ENCODE measurements around the gene PAN2.
A peak's percentile ranks its signal among the peaks of the same experiment; 100 is the strongest.
"Not testable (repeated sequence)": the region's sequence is repeated elsewhere in the genome, so short reads cannot be mapped to it uniquely, and the experiment has no call there.

Gene PAN2

GRCh38 chr12:56358836-56359532 lies 25.2 kb upstream of the PAN2 start:
- peak in 2 of 3 donors; percentile 46 to 58 for DNase-seq
- Histone ChIP-seq H3K27ac (ENCODE audit: insufficient read depth in 1 of 2, low read depth in 1 of 2, low read length in 2 of 2, poor library complexity in 1 of 2, severe bottlenecking in 2 of 2) (peak overlapping the region; percentile 64 to 88), H3K4me1 (ENCODE audit: control extremely low read depth in 1 of 4, control insufficient read depth in 4 of 4, insufficient read depth in 4 of 4, low read length in 3 of 4) (peaks cover 14 to 19% (median 16%) of the 10 kb centered on the region in 4 experiments), H3K4me3 (ENCODE audit: control insufficient read depth in 1 of 7, extremely low read depth in 1 of 7, insufficient read depth in 4 of 7, low read depth in 2 of 7, low read length in 6 of 7) (peak overlapping the region in 6 of 7 experiments; percentile 89 to 99 (median 98)), H3K36me3 (ENCODE audit: control insufficient read depth in 4 of 4, insufficient read depth in 4 of 4, low read length in 3 of 4) (peaks cover 13 to 25% (median 20%) of the 10 kb centered on the region in 4 experiments), H3K9me3 (ENCODE audit: control extremely low read depth in 1 of 5, control insufficient read depth in 4 of 5, insufficient read depth in 2 of 5, low read depth in 1 of 5, low read length in 4 of 5) (no peaks in the 10 kb centered on the region), H3K27me3 (replicated peaks in 2 of 5; ENCODE audit: control insufficient read depth in 4 of 5, insufficient read depth in 5 of 5, low read length in 4 of 5) (no peaks in the 10 kb centered on the region)
- ChIA-PET POLR2A (interaction anchor here (1.2 to 1.4 kb wide), 4 partner anchors 12 to 43 kb away, joined by 3 to 9 read pairs (median 7); partner anchors contain the start of gene CNPY2), CTCF (interaction anchor here (1.7 to 2.8 kb wide), 5 partner anchors 14 to 106 kb away, joined by 5 to 9 read pairs (median 7); partner anchors contain the start of genes CNPY2 and PAN2)
- WGBS (ENCODE audit: insufficient coverage) = 0% methylated on average over 1 of the region's 1 CpG

GRCh38 chr12:56351325-56351724 lies 17.5 kb upstream of the PAN2 start:
- no peaks in the 10 kb centered on the region for H3K4me1 ChIP-seq (ENCODE audit: control extremely low read depth in 1 of 4, control insufficient read depth in 4 of 4, insufficient read depth in 4 of 4, low read length in 3 of 4)
- no peaks in the 10 kb centered on the region for H3K9me3 ChIP-seq (ENCODE audit: control extremely low read depth in 1 of 5, control insufficient read depth in 4 of 5, insufficient read depth in 2 of 5, low read depth in 1 of 5, low read length in 4 of 5)
- peaks cover 35 to 91% (median 62%) of the 10 kb centered on the region in 4 experiments for H3K36me3 ChIP-seq (ENCODE audit: control insufficient read depth in 4 of 4, insufficient read depth in 4 of 4, low read length in 3 of 4)
- ChIA-PET POLR2A (no interaction called here), CTCF (interaction anchor here (0.6 to 0.9 kb wide), 3 partner anchors 8 to 93 kb away, joined by 3 read pairs; partner anchors contain the start of gene ANKRD52)
- no peak overlapping the region for H3K4me3 ChIP-seq (ENCODE audit: control insufficient read depth in 1 of 7, extremely low read depth in 1 of 7, insufficient read depth in 4 of 7, low read depth in 2 of 7, low read length in 6 of 7)
- DNase-seq = no peak
- WGBS (ENCODE audit: insufficient coverage) = no CpG with 5 or more reads among the region's 2 CpGs
- H3K27me3 ChIP-seq (replicated peaks in 2 of 5; ENCODE audit: control insufficient read depth in 4 of 5, insufficient read depth in 5 of 5, low read length in 4 of 5) = no peaks in the 10 kb centered on the region
- no peak overlapping the region for H3K27ac ChIP-seq (ENCODE audit: insufficient read depth in 1 of 2, low read depth in 1 of 2, low read length in 2 of 2, poor library complexity in 1 of 2, severe bottlenecking in 2 of 2)

- ChIA-PET CTCF (interaction anchor here (0.6 to 0.9 kb wide), 2 partner anchors 11 to 92 kb away, joined by 3 read pairs; partner anchors contain the start of gene ANKRD52), POLR2A (no interaction called here)
- no peak overlapping the region for H3K27ac ChIP-seq (ENCODE audit: insufficient read depth in 1 of 2, low read depth in 1 of 2, low read length in 2 of 2, poor library complexity in 1 of 2, severe bottlenecking in 2 of 2)
- no peaks in the 10 kb centered on the region for H3K27me3 ChIP-seq (replicated peaks in 2 of 5; ENCODE audit: control insufficient read depth in 4 of 5, insufficient read depth in 5 of 5, low read length in 4 of 5)
- no peaks in the 10 kb centered on the region for H3K9me3 ChIP-seq (ENCODE audit: control extremely low read depth in 1 of 5, control insufficient read depth in 4 of 5, insufficient read depth in 2 of 5, low read depth in 1 of 5, low read length in 4 of 5)
- WGBS (ENCODE audit: insufficient coverage) = 93% methylated on average over 2 of the region's 2 CpGs
- peaks cover 39 to 90% (median 62%) of the 10 kb centered on the region in 4 experiments for H3K36me3 ChIP-seq (ENCODE audit: control insufficient read depth in 4 of 4, insufficient read depth in 4 of 4, low read length in 3 of 4)
- no peaks in the 10 kb centered on the region for H3K4me1 ChIP-seq (ENCODE audit: control extremely low read depth in 1 of 4, control insufficient read depth in 4 of 4, insufficient read depth in 4 of 4, low read length in 3 of 4)
- DNase-seq = no peak
- no peak overlapping the region for H3K4me3 ChIP-seq (ENCODE audit: control insufficient read depth in 1 of 7, extremely low read depth in 1 of 7, insufficient read depth in 4 of 7, low read depth in 2 of 7, low read length in 6 of 7)
Observed at GRCh38 chr12:56350662-56351061, 16.9 kb upstream of the PAN2 start.

- Histone ChIP-seq H3K36me3 (ENCODE audit: control insufficient read depth in 4 of 4, insufficient read depth in 4 of 4, low read length in 3 of 4) (peaks cover 34 to 87% (median 58%) of the 10 kb centered on the region in 4 experiments), H3K27ac (ENCODE audit: insufficient read depth in 1 of 2, low read depth in 1 of 2, low read length in 2 of 2, poor library complexity in 1 of 2, severe bottlenecking in 2 of 2) (no peak overlapping the region), H3K9me3 (ENCODE audit: control extremely low read depth in 1 of 5, control insufficient read depth in 4 of 5, insufficient read depth in 2 of 5, low read depth in 1 of 5, low read length in 4 of 5) (no peaks in the 10 kb centered on the region), H3K4me1 (ENCODE audit: control extremely low read depth in 1 of 4, control insufficient read depth in 4 of 4, insufficient read depth in 4 of 4, low read length in 3 of 4) (no peaks in the 10 kb centered on the region), H3K4me3 (ENCODE audit: control insufficient read depth in 1 of 7, extremely low read depth in 1 of 7, insufficient read depth in 4 of 7, low read depth in 2 of 7, low read length in 6 of 7) (no peak overlapping the region), H3K27me3 (replicated peaks in 2 of 5; ENCODE audit: control insufficient read depth in 4 of 5, insufficient read depth in 5 of 5, low read length in 4 of 5) (no peaks in the 10 kb centered on the region)
- 100% methylated on average over 2 of the region's 5 CpGs for WGBS (ENCODE audit: insufficient coverage)
- DNase-seq = no peak
- ChIA-PET POLR2A (no interaction called here), CTCF (interaction anchor here (0.9 to 2.4 kb wide), 4 partner anchors 11 to 115 kb away, joined by 3 to 5 read pairs (median 5); partner anchors contain the start of genes IL23A and STAT2)
Observed at GRCh38 chr12:56348776-56349175, 15.0 kb upstream of the PAN2 start.

GRCh38 chr12:56347255-56347654 lies 13.5 kb upstream of the PAN2 start:
- CTCF ChIA-PET = interaction anchor here (1.1 to 2.4 kb wide), 3 partner anchors 11 to 56 kb away, joined by 3 to 5 read pairs (median 5); no protein-coding TSS in a partner anchor
- not testable (repeated sequence) for H3K9me3 ChIP-seq (ENCODE audit: control extremely low read depth in 1 of 5, control insufficient read depth in 4 of 5, insufficient read depth in 2 of 5, low read depth in 1 of 5, low read length in 4 of 5); H3K4me1 ChIP-seq (ENCODE audit: control extremely low read depth in 1 of 4, control insufficient read depth in 4 of 4, insufficient read depth in 4 of 4, low read length in 3 of 4); H3K27me3 ChIP-seq (replicated peaks in 2 of 5; ENCODE audit: control insufficient read depth in 4 of 5, insufficient read depth in 5 of 5, low read length in 4 of 5); DNase-seq; H3K27ac ChIP-seq (ENCODE audit: insufficient read depth in 1 of 2, low read depth in 1 of 2, low read length in 2 of 2, poor library complexity in 1 of 2, severe bottlenecking in 2 of 2); H3K4me3 ChIP-seq (ENCODE audit: control insufficient read depth in 1 of 7, extremely low read depth in 1 of 7, insufficient read depth in 4 of 7, low read depth in 2 of 7, low read length in 6 of 7)
- 96% methylated on average over 7 of the region's 9 CpGs for WGBS (ENCODE audit: insufficient coverage)
- POLR2A ChIA-PET = interaction anchor here (1.0 kb wide), 1 partner anchor 13 kb away, joined by 6 read pairs; the partner anchor contains the start of gene STAT2
- peaks cover 41 to 87% (median 63%) of the 10 kb centered on the region in 4 experiments for H3K36me3 ChIP-seq (ENCODE audit: control insufficient read depth in 4 of 4, insufficient read depth in 4 of 4, low read length in 3 of 4)

- peaks cover 41 to 83% (median 61%) of the 10 kb centered on the region in 4 experiments for H3K36me3 ChIP-seq (ENCODE audit: control insufficient read depth in 4 of 4, insufficient read depth in 4 of 4, low read length in 3 of 4)
- WGBS (ENCODE audit: insufficient coverage) = 96% methylated on average over 7 of the region's 7 CpGs
- CTCF ChIA-PET = interaction anchor here (1.1 to 1.4 kb wide), 3 partner anchors 11 to 55 kb away, joined by 3 to 5 read pairs (median 3); no protein-coding TSS in a partner anchor
- POLR2A ChIA-PET = interaction anchor here (0.6 to 1.0 kb wide), 2 partner anchors 13 to 105 kb away, joined by 4 to 6 read pairs; partner anchors contain the start of gene STAT2
- H3K27me3 ChIP-seq (replicated peaks in 2 of 5; ENCODE audit: control insufficient read depth in 4 of 5, insufficient read depth in 5 of 5, low read length in 4 of 5) = no peaks in the 10 kb centered on the region
- H3K4me3 ChIP-seq (ENCODE audit: control insufficient read depth in 1 of 7, extremely low read depth in 1 of 7, insufficient read depth in 4 of 7, low read depth in 2 of 7, low read length in 6 of 7) = no peak overlapping the region
- H3K4me1 ChIP-seq (ENCODE audit: control extremely low read depth in 1 of 4, control insufficient read depth in 4 of 4, insufficient read depth in 4 of 4, low read length in 3 of 4) = no peaks in the 10 kb centered on the region
- DNase-seq = no peak
- no peak overlapping the region for H3K27ac ChIP-seq (ENCODE audit: insufficient read depth in 1 of 2, low read depth in 1 of 2, low read length in 2 of 2, poor library complexity in 1 of 2, severe bottlenecking in 2 of 2)
- no peaks in the 10 kb centered on the region for H3K9me3 ChIP-seq (ENCODE audit: control extremely low read depth in 1 of 5, control insufficient read depth in 4 of 5, insufficient read depth in 2 of 5, low read depth in 1 of 5, low read length in 4 of 5)
Observed at GRCh38 chr12:56346675-56347074, 12.9 kb upstream of the PAN2 start.

- H3K27me3 ChIP-seq (replicated peaks in 2 of 5; ENCODE audit: control insufficient read depth in 4 of 5, insufficient read depth in 5 of 5, low read length in 4 of 5); H3K27ac ChIP-seq (ENCODE audit: insufficient read depth in 1 of 2, low read depth in 1 of 2, low read length in 2 of 2, poor library complexity in 1 of 2, severe bottlenecking in 2 of 2); DNase-seq; H3K4me3 ChIP-seq (ENCODE audit: control insufficient read depth in 1 of 7, extremely low read depth in 1 of 7, insufficient read depth in 4 of 7, low read depth in 2 of 7, low read length in 6 of 7); H3K9me3 ChIP-seq (ENCODE audit: control extremely low read depth in 1 of 5, control insufficient read depth in 4 of 5, insufficient read depth in 2 of 5, low read depth in 1 of 5, low read length in 4 of 5); POLR2A ChIA-PET: not testable (repeated sequence)
- peaks cover 22 to 50% (median 35%) of the 10 kb centered on the region in 4 experiments for H3K36me3 ChIP-seq (ENCODE audit: control insufficient read depth in 4 of 4, insufficient read depth in 4 of 4, low read length in 3 of 4)
- CTCF ChIA-PET = interaction anchor here (1.1 to 1.9 kb wide), 2 partner anchors 15 to 26 kb away, joined by 3 to 6 read pairs; no protein-coding TSS in a partner anchor
- H3K4me1 ChIP-seq (ENCODE audit: control extremely low read depth in 1 of 4, control insufficient read depth in 4 of 4, insufficient read depth in 4 of 4, low read length in 3 of 4) = peaks cover 0 to 11% (median 8%) of the 10 kb centered on the region in 4 experiments
- WGBS (ENCODE audit: insufficient coverage) = 88% methylated on average over 2 of the region's 2 CpGs
Observed at GRCh38 chr12:56342290-56342689, 8.5 kb upstream of the PAN2 start.

Measured in common myeloid progenitor, CD34-positive (primary cell).